Upper lobe of left lung (tissue), 4 donors: Measurements from ENCODE around the gene CNTN2.

ENCODE experiments used
- CTCF ChIP-seq, 6 experiments: fragments of 450-650 bp in 4 of 6; fragments of 200-600 bp in 2 of 6; sonication (generic) in 2 of 6; IDR thresholded peaks; one replicate each; pipeline ENCODE4 v1.5.1; 2016 to 2019; ENCODE audit warnings: antibody characterized with exemption in 6 of 6
- POLR2A ChIP-seq, 4 donors: fragments of 450-650 bp; IDR thresholded peaks; one replicate each; pipeline ENCODE4 v1.5.1; 2016 to 2017; ENCODE audit warnings: antibody characterized with exemption in 4 of 4, mild to moderate bottlenecking in 2 of 4
- POLR2AphosphoS5 ChIP-seq, 2 donors: sonication (generic); formaldehyde crosslinking; IDR thresholded peaks; one replicate each; pipeline ENCODE4 v1.5.1; 2017; ENCODE audit warnings: antibody characterized with exemption in 2 of 2

- TF ChIP-seq CTCF (IDR thresholded peaks at IDR 0.05) = no peak
- TF ChIP-seq POLR2A (IDR thresholded peaks at IDR 0.05) = no peak
- TF ChIP-seq POLR2AphosphoS5 (IDR thresholded peaks at IDR 0.05) = no peak
Measured at GRCh38 chr1:205020466-205020865, 22.5 kb upstream of the CNTN2 start.
